HS-27A (cell line): Measurements from ENCODE around the gene KRTAP19-8.

ENCODE experiments used
- DNase-seq: peaks from one replicate; pipeline ENCODE4 v3.0.0-alpha.2; 2012; ENCODE audit warnings: low read depth, missing footprints

Gene KRTAP19-8, protein sequence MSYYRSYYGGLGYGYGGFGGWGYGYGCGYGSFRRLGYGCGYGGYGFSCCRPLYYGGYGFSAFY

DNA sequence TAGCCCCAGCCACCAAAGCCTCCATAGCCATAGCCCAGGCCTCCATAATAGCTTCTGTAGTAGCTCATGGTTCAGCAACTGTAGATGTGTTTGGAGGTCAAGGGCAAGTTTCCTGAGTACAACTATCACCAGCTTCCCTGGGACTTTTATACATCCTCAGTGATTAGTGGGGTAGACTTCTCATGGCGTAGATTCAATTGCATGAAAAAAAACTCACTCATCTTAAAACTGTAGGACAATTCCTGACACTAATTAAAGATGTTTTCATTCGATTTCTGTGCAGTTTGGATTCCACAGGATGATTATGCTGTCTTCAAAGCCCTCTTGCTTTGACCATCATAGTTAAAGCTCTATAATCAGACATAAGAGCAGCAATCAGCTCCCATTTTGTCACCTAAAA lies at the start of gene KRTAP19-8:
KRTAP19-8 (minus strand) TSS at position 101 of the 400 bp plus-strand sequence; CDS start at position 68, 33 bp downstream.
- no peak for DNase-seq

DNA sequence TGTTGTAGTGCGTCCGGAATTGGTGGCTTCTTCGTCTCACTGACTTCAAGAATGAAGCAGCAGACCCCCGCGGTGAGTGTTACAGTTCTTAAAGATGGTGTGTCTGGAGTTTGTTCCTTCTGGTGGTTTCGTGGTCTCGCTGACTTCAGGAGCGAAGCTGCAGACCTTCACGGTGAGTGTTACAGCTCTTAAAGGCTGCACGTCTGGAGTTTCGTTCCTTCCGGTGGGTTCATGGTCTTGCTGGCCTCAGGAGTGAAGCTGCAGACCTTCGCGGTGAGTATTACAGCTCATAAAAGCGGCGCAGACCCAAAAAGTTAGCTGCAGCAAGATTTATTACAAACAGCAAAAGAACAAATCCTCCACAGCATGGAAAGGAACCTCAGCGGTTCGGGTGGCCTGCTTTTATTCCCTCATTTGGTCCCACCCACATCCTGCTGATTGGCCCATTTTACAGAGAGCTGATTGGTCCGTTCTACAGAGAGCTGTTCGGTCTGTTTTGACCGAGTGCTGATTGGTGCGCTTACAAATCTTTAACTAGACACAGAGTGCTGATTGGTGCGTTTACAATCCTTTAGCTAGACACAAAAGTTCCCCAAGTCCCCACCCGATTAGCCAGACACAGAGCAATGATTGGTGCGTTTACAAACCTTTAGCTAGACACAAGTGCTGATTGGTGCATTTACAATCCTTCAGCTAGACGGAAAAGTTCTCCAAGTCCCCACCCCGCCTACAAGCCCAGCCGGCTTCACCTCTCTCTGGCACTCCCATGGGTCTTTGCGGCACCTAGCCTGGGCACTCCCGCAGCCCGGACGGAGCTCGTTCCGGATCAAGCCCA lies 49.6 kb upstream of the KRTAP19-8 start:
- no peak for DNase-seq

DNA sequence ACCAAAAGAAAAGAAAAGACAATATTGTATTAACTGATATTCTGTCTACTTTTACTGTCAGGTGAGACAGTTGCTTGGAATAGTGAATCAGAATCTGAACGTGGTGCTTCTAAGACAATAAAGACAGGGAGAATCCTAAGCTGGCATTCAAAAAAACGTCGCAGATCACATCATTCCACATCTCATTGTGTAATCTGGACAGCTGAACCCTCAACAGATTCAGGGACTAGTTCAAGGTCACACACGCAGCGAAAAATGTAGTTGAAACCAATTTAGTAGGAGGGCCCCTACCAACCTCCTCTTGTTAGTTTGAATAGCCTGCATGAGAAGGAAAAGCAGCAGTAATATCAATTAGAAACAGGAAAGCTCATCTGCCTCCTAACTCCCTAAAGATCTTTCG lies 46.4 kb upstream of the KRTAP19-8 start:
- DNase-seq: no peak

DNA sequence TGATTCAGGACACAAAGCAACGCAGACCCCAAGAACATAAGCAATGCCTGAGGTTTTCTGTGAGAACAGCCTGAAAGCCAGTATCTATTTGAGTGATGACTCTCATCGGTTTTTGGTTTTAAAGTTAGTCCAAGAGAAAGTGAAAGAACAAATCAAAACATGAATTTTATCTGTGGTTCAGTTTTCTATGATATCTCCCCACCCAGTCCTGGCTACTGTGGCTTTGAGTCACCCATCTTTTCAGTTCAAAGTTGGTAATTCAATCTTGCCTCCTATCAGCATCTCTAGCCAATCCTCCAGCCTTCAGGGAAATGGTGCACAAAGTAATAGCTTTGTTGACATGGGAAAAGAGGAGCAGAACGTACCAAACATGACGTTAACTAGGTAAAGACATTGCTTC lies 40.5 kb upstream of the KRTAP19-8 start:
- no peak for DNase-seq

DNA sequence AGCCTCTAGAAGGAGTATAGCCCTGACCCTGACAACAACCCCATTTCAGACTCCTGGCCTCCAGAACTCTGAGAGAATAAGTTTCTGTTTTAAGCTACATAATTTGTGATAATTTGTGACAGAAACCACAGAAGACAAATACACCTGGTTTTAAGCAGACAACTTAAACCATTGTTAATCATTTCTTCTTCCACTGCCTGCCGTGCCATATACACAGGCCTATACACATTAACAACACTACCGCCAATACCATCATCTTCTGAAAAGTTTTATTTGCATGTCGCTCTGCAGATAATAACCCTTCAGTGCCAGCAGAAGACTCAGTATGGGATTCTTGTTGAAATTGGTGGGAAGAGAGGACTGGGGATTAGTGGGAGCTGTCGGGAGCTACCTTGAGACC lies 39.9 kb upstream of the KRTAP19-8 start:
- DNase-seq: no peak

DNA sequence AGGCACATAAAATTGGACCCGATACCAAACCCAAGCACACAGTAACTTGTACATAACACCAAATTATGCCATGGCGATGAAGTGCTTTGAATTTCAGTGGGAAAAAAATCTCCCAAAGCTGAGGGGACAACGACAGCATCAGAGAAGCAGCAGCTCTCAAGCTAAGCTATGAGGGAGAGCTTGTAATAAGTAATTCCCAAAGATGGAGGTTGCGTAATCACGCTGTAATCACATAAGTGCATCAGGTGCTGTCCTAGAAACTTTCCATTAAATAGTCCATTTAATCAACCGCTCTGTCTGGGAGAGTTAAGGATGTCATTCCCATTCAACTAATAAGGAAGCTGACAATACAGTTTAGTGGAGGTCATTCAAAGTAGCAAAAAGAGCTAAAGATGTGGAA lies 37.6 kb upstream of the KRTAP19-8 start:
- DNase-seq: no peak

DNA sequence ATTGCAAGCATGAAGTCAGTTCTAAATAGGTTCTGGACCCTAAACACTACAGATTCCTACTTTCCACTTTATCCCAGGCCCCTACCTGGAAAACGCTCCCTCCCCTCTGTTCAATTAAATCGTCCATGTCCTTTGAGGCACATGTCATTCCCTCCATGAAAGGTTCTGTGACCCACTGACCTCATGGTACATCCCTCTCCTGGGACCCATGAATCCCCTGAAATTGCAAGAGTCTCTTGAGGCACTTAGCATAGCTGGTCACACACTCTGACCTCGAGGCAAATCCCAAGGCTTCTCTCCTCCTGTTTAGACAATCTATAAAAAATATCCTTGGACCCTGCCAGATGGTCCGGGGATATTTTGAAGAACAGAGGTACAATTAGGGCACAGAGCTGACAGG lies 34.3 kb upstream of the KRTAP19-8 start:
- DNase-seq: no peak

DNA sequence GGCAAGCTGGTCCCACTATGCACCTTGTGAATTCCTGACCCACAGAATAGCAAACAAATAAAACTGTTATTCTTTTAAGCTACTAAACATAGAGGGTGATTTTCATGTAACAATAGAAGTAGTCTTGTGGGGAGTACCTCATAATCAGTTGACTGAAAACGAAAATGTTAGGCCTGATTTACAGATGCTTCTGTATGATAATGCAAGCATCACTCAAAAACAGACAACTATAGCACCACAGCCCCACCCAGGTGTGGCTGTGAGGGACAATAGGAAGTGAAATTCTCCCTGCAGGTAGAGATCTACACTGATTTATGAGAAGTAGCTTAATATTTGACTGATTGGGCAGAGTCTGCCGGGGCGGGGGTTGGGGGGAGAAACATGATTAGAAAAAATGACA lies 26.5 kb upstream of the KRTAP19-8 start:
- no peak for DNase-seq

DNA sequence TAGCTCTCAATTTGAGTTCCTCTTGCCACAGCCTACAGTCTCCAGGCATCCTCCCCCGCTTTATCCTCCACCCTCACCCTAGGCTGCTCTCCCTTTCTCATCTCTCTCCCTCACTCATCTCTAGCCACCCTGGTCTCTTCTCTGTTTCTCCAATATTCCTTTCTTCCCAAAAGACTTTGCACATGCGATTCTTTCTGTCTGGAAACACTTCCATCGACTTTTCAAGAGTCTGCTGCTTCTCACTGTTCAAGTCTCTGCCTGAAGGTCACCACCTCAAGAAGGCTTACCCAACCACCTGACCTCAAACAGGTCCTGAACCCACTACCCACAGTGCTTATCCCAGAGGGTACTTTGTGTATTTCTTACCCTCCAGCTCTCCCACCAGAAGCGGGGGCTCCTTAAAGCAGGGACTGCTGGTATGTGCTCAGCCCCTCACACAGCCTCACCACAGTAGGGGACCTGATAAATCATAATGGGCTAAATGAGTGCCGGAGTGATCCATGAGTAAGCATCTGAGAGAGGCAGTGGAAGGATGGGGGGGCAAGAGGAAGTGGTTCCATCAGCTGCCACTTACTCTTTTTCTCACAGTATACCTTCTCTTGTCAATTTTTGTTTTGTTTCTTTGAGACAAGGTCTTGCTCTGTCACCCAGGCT lies 14.3 kb upstream of the KRTAP19-8 start:
- DNase-seq: no peak

DNA sequence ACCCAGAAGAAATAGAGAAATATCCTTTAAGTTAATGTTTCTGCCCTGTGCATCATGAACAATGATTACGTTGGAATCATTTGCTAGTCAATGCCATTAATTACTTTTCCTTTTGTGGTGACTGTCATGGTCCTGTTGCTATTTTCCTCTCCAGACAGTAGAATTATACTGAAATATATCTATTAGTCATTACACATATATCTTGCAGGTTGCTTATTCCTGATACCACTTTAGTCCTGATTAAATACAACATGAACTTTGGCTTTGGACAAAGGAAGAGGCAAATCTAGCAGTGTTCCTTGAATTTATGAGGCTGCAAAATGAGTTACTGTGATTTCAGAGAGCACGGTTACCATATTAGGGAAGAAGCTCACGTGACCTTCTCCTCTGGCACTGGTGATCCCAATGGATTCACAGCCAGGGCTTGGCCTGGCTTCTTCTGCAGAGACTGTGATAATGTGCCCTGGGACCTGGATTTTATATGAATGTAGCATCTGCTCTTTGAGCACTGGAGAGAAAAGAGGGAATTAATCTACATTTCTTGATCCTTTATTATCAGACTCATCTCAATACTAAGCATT lies 12.4 kb upstream of the KRTAP19-8 start:
- DNase-seq: no peak

DNA sequence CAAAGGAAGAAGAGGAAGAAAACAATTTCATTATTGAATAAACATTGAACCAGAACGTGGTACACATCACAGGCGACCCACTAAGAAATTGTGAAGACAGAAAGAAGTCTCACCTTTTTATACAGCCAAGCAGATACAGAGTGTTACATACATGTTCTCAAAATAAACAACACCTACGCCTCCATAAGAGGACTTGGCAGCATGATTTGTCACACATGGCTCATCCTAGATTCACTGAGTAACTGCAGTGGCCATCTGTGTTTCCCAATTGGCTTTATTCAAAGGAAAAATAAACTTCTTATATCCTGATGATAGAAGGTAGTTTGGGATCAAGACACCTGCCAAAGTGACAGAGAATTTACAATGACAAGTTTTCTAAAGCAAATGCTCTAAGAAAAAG lies 7.6 kb upstream of the KRTAP19-8 start:
- DNase-seq: no peak

DNA sequence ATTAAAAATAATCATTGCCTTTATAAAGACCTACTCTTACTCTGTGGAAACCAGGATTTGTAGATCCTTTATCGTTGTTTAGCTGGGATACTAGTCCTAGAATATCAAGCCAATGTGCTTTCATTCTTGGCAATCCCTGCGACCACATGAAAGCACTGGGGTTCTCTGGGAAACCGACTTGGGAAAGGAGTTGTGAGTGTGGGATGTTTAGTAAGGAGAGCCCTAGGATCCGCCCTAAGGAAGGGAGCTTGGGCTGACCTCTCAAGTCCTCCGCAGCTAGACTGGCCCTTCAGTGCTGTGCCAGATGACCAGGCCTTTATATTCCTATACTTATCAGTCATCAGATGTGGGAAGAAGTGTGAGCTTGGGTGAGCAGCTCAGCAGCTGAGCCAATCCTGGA lies 5.2 kb upstream of the KRTAP19-8 start:
- no peak for DNase-seq

DNA sequence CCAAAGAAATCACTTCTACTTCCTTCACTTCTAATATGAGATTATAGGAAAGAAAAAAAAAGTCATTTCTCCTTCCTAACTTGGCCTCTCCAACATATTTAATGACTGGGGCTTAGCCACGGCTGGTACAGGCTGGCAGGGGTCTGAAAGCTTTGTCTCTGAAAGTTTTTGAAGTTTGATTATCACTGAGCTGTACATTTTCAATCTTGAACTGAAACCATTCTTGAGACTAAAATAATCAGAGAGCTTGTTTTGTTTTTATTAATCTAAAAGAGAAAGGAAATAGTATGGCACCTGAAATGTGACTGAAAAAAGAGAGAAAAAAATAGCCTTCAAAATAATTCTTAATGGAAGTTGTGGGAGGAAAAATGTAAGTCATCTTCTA lies 3.8 kb upstream of the KRTAP19-8 start:
- no peak for DNase-seq

DNA sequence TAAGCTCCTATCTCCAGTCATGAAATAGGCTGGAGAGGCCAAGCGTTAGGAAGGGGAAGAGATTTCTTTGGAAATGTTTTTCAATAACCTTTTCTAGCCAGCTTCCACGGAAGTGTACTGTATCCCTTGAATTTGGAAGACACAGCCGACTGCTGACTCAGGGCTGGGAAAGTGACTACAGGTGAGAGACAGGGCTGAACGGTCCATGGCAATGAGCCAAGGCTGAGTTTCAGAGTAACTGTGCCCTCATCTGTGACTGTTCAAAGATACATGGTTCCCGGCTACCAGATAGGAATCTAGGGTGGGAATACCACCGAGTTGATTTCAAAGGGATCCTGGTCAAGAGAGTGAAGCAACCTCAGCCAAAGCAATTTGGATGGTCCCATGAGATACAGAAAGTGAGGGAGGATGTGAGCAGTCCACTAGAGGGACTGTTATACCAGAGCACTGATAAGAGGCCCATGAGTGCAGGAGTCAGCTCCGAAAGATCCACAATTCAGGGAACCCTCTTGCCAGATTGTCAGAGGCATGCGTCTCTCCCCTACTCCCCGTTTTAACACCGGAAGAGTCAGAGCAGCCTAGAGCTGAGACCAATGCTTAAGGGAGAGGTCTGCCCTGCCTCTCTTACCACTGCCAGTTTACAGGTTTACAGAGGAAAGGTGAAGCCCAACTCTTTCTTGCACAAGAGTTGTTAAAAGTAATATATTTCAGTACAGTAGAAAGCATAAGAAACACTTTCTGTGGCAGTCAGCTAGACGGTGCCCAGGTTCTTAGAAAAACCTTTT lies 3.2 kb upstream of the KRTAP19-8 start:
- no peak for DNase-seq

DNA sequence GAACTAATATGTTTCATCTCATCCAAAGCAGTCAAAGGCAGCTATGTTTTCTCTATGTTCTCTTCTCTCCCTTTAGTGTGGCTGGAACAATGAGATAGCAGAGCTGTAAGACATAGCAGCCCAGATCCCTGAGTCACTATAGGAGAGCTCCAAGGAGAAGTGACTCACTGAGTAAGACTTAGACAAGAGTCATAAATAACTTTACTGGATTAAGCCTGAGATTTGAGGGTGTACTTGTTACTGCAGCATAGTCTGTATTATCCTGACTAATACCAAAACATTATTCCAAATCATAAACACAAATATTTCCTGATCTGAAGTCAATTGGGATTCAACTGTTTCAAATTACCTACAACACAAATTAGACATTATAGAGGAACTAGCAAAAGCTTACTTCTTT lies 3.9 kb downstream of the KRTAP19-8 start:
- no peak for DNase-seq

DNA sequence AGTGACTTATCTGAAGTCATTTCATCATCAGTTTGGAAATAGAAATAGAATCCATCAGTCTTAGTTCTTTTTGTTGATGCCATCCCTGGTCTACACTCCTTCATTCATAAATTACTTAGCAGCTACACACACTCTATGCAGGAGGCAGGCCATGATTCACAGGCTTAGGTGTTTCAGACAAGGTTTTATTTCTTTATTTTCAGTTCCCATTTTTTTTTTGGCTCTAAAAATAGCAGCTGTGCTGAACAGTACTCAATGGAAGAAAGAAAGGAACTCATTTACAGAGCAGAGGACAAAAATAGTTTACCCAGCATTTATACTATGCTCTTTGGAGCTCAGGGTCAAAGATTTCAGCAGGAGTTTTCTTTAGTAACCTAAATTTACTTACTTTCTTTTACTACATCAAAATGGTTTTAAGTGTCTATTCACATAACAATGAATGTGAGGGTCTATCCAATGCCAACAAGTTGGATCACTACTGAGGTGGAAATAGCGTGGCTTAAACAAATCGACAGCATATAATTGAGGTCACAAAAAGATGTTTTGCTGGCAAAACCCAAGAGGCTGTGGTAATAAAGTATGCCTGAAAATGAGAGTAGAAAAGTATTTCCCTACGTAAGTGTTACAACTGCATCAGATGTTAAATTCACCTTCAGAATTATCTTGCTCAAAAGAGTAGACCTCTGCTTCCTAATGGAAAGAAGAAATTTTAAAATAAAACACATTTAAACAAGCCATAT lies 7.7 kb downstream of the KRTAP19-8 start:
- DNase-seq: no peak

DNA sequence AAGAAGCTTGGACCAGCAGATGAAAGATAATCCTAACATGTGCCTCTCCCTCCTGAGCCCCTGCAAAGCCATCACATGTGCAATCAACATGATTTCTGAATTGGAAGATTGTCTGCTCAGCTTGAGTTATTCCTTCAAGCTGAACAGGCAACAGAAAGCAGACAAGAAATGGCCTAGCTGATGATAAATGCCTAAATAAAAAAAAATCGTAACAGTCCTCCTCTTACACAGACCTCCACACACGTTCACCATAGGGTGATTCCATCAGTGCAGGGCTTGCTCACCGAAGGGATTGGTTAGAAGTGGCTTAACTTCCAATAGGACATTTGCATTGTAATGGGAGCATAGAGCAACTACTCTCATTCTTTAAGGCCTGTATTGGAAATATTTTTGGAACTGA lies 14.6 kb downstream of the KRTAP19-8 start:
- DNase-seq: no peak

DNA sequence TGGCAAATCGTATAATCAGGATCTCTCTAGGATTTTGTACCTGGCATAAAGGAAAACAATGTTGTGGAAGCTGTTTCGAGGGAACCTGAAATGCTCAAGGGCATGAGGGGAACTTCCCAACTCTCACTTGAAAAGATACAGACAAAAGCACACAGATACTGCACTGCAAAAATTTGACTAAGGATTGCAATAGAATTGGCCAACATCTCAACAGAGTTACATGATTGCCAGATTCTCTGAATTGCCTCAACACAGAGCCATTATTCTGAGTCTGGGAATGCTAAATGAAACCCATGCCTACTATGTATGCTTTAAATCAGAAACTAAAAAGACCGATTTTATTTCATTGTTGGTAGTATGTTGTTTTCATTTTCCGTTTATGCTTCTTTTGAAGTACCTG lies 16.0 kb downstream of the KRTAP19-8 start:
- DNase-seq: no peak

DNA sequence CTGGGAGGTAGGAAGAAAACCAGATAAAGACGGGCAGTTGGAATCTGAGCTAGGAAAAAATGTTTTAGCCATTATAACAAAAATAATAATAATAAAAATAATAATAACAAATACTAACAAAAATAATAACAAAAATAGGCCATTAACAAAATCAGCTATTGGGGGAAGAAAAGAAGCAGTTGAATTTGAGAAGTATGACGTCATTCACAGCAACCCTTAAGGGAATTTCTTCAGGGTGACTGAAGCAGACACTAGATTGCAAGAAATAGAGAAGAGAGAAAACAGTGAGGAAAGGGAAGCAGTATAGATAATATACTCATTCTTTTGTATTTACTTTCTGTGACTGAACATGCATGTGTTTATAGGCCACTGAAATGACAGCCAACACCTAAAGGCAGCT lies 20.0 kb downstream of the KRTAP19-8 start:
- DNase-seq: no peak

DNA sequence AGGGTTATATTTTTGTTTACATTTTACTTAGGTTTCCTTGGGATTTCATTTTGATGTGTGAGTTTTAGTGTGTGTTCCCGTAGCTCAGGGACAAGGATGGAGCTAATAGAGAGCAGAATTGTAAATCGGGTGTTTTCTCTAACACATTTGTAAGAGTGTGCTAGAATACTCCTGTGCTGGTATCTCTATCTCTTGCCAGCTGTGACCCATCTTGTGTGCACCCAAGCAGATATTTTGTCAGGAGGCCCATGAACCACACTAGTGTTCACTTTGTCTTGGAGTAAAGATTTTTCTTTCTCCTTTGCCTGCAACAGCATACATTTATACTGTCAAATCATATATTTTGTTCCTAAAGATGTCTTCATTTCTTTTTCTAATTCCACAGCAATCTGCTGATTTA lies 23.4 kb downstream of the KRTAP19-8 start:
- no peak for DNase-seq
